CD4-positive, alpha-beta T cell treated with Interleukin-4 for 4 hours (primary cell): Measurements from ENCODE around the gene EDDM13.
"Not testable (repeated sequence)": the region's sequence is repeated elsewhere in the genome, so short reads cannot be mapped to it uniquely, and the experiment has no call there.

Source experiments
- DNase-seq: peaks from one replicate; pipeline ENCODE4 v3.0.0-alpha.2; 2020

The EDDM13 gene

DNA sequence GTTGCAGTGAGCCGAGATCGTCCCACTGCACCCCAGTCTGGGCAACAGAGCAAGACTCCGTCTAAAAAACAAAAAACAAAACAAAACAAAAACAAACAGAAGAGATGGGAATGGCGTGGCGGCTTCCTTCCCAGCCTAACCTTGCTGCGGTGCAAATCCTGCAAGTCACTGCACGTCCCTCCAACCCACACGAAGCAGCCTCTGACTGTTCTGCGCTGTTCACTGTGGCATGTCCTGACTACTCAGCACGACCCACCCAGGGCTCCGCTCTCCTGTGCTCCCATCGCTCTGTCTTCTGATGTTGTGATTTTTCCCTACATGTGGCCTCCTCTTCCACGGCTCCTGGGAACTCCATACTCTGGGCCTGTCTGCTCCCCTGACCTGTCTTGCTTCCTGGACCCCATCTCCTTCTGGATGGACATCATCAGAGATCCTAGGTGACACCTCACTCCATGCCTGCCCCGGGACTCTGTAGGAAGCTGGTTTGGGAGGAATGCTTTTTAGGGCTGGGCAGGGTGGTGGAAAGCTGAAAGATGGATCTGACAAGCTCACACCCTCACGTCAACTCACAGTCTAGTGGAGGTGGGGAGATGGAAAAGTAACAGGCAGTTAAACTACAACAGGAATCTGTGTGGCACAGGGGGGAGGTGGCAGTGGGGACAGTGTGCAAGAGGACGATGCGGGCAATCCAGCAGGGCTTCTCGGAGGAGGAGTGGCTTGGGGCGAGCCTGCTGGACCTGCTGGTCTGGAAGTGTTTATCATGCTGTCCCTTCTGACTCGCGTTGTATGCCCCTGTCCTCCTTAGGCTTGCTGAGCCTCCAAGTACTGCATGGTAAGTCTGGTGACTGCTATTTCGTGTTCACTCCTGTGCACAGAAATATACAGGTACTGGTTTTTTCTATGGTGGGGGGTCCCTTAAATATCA, 23.2 kb downstream of the EDDM13 start:
- DNase-seq, result no peak

DNA sequence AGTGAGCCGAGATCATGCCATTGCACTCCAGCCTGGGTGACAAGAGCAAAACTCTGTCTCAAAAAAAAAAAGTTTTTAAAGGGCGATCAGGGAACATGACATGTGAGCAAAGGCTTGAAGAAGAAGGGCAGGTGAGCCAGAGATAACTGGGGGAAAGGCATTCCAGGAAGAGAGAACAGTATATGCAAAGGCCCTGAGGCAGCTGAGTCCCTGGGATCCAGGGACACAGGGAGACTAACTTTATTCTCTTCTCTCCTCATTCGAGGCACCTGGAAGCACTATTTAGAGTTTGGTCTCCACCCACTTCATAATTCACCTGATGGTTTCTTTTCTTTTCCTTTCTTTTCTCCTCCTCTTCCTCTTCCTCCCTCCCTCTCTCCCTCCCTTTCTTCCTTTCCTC, 24.5 kb downstream of the EDDM13 start:
- DNase-seq, result no peak

- no peak for DNase-seq
Observed at GRCh38 chr19:56299688-56300087, 27.1 kb downstream of the EDDM13 start.

- no peak for DNase-seq
Observed at GRCh38 chr19:56301155-56301554, 28.6 kb downstream of the EDDM13 start.

GRCh38 chr19:56301886-56302620, 29.5 kb downstream of the EDDM13 start:
- no peak for DNase-seq

DNA sequence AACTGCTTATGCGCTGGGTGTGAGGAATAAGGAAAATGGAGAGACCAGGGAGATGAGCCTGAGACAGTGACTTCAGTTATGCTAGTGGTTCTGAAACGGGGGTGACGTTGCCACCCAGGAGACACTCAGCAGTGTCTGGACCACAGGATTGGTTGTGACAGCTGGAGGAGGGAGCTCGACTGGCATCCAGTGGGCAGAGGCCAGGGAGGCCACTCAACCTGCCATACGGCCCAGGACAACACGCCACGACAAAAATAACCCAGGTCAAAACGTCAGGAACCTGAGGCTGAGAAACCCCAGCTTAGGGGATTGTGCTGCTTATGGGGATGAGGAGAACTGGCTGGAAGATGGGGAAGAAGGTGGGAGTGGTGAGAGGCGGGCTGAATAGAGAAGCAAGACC, 31.7 kb downstream of the EDDM13 start:
- no peak for DNase-seq

GRCh38 chr19:56306016-56306415, 33.5 kb downstream of the EDDM13 start:
- DNase-seq, result no peak

DNA sequence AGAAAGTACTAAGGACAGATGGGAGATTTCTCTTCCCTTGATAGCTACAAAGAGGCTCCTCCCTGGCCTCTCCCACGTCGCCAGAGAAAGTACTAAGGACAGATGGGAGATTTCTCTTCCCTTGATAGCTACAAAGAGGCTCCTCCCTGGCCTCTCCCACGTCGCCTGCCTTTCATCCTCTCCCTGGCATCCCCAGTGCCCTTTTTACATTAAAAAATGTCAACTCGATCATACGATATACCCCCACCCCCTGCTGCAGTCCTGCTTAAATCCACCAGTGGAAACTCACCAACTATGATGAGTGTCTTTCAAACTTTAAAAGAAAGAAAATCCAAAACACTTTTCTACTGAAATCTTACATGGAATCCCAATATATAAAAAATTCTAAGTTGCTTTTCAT, 34.5 kb downstream of the EDDM13 start:
- DNase-seq, result not testable (repeated sequence)

- DNase-seq, result no peak
Observed at GRCh38 chr19:56308792-56309191, 36.2 kb downstream of the EDDM13 start.

DNA sequence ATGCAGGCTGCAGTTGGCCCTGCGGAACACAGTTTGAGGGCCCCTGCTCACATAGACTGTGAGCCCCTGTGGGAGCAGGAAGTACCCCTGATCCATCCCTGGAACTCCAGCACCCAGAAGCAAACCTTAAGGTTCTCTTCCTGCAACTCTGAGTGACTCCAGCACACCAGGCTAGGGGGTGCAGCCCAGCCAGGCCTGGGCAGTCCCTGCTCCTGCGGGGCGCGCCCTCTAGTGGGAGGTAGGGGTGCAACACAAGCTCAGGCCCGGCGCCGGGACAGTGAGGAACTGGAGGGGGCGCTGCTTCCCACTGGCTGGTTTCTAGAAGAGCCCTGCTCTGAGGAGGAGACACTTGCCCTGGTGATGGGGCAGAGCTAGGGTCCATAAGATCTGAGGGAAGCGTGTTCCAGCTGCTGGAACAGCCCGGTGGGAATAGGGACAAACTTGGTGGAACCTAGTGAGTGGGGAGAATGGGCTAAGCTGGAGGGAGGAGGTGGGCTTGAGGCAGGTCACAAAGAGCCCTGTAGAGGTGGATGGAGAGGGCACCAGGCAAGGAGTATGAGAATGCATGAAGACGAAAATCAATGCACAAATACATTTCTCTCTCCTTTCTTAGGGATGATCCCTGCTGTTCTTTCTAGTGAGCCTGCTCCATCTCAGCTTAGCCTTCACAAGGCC, 37.1 kb downstream of the EDDM13 start:
- DNase-seq, result peak; percentile 25

DNA sequence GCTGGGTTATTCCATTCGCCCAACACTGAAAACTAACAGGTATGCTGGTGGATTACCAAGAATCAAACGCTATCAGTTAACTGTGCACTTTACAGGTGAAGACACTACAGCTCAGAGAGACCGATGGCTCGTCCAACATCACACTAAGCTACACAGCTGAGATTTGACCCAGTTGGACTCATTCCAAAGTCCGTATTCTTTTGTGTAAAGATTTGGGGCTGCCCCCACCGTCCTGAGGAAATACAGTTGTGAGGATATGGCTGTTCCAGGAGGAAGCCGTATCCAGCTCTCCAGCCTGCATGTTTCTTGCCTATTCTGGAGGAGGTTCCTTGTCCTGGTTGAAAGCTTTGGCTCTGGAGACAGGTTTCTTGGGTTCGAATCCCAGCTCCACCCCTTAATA, 37.9 kb downstream of the EDDM13 start:
- no peak for DNase-seq

DNA sequence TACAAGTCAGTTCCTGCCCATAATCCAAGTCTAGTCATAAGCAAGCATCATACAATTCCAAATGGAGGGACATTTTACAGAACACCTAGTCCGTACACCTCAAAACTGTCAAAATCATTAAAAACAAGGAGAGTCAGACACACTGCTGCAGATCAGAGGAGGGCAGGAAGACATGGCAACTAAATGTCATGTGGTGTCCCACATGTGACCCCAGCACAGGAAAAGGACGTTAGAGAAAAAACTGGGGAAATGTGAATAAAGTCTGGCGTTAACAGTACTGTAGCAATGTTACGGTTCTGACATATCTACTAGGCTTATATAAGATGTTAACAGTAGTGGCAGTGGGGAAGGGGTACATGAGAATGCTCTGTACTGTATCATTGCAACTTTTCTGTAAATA, 39.8 kb downstream of the EDDM13 start:
- no peak for DNase-seq

- DNase-seq, result no peak
Observed at GRCh38 chr19:56312787-56313657, 40.5 kb downstream of the EDDM13 start.

DNA sequence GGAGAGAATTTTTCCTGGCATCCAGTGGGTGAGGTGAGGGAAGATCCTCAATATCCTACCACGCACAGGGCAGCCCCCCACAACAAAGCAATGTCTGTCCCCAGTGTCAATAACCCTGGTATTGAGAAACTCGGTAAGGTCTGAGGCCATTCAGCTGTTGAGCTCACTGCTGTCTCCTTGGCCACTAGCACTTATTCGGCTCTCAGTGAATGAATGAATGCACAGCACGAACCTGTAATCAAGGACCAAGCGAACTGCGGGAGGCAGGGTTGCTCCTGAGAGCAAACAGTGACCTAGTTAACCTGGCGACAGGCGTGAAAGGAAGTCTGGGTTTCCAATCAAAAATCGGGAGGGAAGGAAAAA, 41.5 kb downstream of the EDDM13 start:
- no peak for DNase-seq

DNA sequence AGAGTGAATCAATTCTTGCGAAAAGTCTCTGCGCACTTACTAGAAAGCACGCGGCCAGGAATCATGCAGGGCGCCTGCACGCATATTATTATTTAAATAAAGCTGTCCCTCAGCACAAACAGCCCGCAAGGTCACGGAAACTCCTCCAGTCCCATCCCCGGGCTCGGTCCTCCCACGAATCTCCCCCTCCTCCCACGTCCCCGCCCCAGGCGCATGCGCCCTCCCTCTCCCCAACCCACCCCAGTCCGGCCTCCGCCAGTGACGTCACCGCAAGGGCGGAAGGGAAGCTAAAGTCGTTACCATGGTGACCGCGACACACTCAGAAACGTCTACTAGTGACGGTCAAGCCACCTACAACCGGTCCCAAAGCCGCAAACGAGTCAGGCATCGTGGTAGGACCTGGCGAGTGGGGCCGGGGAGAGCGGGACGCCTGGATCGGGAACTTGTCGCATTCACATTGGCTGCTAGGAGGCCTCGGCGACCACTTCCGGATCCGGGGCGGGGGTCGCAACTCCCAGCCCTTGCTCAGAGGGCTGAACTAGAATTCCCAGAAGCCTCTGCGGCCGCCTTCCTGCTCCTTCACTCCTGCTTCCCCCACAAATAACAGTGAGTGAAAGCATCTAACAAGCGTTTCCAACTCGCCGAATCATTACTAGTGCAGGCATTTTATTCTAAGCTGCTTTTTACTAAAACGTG, 42.0 kb downstream of the EDDM13 start, which contains the start of gene ZSCAN5A:
TSS of gene ZSCAN5A (minus strand) at position 459 of the 696 bp plus-strand sequence. CDS start 89,793 bp downstream, outside the sequence.
- DNase-seq, result peak; percentile 96

DNA sequence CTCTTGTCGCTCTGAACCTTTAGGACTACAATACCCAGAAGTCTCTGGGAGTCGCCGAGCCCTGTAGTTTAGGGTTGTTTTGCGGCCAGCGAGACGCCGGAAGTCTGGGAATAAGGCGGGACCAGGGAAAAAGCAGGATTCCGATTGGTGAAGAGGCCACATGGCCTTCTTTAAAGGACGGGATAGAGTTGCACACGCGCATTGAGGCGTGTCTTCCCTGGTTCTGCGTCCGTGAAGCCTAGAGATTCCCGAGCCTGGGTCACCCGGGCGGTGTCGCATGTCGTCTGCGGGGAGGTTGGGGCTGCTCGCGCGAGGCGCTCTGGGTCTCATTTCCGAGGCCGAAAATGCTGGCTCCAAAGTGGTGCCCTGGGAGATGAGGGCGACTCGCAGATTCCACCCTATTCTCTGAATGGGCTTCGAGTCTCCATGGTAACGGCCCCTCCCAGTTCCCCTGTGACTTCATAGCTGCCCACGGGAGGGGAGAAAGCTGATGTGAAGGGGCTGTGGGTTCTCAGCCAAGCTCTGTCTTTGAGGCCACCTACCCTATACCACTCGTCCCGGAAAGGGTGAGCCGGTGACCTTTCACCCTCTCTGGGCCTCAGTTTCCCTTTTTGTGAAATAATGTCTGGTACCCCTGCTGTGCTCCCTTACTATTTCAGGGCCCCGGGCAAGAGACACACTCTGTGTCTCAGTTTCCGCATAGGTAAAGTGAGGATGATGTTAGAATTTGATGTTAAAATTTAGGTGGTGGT, 42.7 kb downstream of the EDDM13 start:
- DNase-seq, result peak; percentile 98

GRCh38 chr19:56316728-56317127, 44.2 kb downstream of the EDDM13 start:
- no peak for DNase-seq

- DNase-seq, result no peak
Observed at GRCh38 chr19:56317749-56318148, 45.2 kb downstream of the EDDM13 start.

GRCh38 chr19:56319991-56320390, 47.4 kb downstream of the EDDM13 start:
- DNase-seq, result no peak

- no peak for DNase-seq
Observed at GRCh38 chr19:56321254-56321988, 48.9 kb downstream of the EDDM13 start.
